Stimulated activated CD8-positive, alpha-beta memory T cell treated with anti-CD3 and anti-CD28 coated beads, Interleukin-4, amount 100 ng/mL, for 24 hours (primary cell): Measurements from ENCODE around the gene ZNF599.
A peak's percentile ranks its signal among the peaks of the same experiment; 100 is the strongest.
"Not testable (repeated sequence)": the region's sequence is repeated elsewhere in the genome, so short reads cannot be mapped to it uniquely, and the experiment has no call there.

Experiments
- DNase-seq: peaks from one replicate; pipeline ENCODE4 v3.0.0-alpha.2; 2020; ENCODE audit warnings: low read depth

The ZNF599 gene

DNA sequence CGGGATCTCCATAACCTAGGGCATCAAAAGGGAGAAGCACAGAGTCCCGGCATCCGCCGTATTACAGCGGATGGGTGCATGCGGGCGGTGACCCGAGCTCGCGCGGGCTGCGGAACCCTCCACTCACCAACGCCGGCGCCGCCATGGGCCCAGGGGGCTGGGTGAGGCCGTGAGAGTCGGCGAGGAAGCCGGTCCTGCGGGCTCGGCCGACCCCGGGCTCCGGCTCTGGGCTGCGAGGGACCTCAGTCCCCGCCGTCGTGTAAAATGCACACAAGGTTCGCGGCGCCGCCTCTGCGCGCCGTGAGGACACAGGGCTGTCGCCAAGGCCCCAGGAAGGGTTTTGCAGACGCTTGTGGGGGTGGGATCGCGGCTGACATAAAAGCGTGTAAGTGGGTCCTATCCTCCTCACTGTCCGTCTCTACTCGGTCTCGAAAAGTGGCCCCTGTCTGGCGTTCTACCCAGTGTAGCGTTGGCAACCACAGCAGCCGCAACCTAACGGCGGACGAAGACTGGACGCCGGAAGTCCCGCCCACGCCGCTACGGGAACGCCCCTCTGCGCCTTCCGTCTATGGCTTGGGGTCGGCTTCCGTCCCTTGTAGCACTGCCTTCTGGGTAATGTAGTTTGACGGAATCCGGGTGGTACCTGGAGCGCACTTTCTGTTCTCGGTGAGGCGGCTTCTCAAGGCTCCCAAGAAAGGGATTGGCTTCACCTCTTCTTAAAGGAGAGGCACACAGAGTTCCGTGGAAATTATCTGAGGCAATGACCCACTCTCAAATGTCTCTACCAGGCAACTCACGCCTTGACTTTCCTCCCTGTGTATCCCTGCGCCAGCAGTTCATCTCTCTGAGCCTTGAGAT, at the start of gene ZNF599:
ZNF599 (minus strand) TSS at position 519 of the 858 bp plus-strand sequence; CDS start at position 145, 374 bp downstream.
- peak; percentile 87 for DNase-seq

DNA sequence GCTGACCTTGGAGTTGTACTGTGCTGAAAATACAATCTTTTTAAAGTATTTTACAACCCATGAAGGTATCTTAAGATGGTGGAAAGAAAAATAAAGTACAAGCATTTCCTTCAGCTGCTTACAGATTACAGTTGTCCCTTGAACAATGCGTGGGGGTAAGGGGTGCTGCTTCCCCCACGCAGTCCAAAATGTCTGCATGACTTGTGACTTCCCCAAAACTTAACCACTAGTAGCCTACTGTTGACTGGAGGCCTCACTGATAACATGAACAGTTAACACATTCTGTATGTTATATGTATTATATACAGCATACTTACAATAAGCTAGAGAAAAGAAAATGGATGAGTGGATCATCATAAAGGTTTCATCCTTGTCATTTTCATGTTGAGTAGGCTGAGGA, 45.3 kb upstream of the ZNF599 start:
- no peak for DNase-seq

DNA sequence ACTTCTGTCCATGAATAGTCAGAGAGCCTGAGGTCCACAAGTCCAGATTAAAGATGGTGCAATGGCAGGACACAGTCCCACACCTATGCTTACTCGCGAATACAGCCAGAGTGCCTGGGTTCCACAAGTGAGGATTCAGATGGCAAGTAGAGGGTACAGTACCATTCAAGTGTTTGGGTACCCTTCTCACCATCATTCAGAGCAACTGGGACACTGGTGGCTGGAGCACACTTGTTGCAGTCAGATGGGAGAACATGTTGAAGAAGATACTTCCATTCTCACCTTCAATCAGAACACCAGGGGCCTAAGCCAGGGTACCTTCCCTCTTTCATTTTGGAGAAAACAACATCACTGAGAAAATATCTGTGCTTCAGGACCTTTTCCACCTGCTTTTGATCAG, 43.7 kb upstream of the ZNF599 start:
- DNase-seq: no peak

DNA sequence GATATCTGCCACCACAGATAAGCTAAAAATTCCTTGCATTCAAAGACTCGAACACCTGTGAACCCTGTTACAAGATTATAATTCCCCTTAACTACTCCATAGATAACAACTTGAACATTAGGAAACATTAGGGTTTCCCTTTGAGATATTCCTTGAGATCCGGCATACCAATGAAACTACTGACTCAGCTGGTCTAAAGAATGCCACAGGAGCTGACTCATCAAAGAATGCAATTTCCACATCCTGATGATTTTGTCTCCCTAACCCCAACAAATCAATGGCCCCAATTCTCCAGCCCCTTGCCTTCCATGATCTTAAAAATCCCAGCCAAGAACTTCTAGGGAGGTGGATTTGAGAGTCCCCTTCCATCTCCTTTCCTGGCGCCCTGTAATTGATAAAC, 35.6 kb upstream of the ZNF599 start:
- DNase-seq: no peak

DNA sequence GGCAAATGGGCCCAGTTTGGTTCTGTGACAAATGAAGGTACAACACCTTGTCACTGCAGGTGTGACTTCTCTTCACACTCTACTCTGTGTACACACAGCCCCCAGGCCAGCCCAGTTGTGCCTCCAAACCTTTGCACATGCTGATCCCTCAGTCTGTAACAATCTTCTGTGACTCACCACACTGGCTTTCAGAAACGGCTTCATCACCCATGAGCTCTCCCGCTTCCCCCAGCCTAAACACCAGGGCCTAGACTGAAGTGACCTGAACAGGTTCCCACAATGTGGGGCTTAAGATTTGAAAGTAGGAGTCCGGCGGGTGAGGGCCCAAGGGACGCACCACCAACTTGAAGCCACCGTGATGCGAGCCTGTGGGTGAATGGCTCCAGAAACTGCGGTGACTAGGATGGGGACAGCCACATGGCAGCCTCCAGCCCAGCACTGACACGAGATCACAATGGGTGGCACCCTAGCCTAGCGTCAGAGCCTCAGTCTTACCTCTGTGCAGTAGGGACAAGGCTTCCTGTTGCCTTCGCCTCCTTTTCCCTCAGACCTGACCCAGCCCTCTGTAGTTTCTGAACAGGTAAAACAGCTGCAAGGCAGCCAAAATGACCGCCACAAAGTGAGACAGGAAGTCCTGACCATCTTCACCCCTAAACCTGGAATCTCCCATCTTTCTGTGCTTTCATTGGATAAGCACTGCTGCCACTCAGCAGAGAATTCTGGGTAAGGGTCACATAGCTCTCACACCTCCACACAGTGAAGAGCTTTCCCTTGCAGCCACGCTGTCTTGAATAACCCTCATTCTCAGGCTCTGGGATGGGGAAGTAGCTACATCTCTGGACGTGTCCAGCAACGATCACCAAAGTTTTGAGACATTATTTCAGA, 34.2 kb upstream of the ZNF599 start:
- no peak for DNase-seq

DNA sequence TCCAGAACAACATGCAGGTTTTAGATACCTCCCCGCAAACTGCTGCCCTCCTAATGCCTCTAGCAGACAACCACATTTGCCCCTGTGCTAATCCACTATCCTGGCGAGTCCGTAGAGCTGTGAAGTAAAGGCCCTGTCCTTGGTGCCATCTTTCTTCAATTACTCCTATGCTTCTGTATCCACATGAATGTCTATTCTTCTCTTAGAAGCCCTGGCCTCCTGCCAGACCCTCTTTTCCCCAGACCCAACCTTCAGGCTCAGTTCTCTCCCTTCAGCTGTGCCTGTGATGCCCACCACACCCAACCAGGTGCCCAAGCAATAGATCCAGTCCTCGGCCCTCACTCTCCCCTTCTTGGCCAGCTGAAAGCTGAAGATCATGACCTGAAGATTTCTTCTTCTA, 31.1 kb upstream of the ZNF599 start:
- DNase-seq: no peak

DNA sequence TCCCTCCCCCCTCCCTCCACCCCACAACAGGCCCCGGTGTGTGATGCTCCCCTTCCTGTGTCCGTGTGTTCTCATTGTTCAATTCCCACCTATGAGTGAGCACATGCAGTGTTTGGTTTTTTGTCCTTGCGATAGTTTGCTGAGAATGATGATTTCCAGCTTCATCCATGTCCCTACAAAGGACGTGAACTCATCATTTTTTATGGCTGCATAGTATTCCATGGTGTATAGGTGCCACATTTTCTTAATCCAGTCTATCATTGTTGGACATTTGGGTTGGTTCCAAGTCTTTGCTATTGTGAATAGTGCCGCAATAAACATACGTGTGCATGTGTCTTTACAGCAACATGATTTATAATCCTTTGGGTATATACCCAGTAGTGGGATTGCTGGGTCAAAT, 23.9 kb upstream of the ZNF599 start:
- DNase-seq: not testable (repeated sequence)

DNA sequence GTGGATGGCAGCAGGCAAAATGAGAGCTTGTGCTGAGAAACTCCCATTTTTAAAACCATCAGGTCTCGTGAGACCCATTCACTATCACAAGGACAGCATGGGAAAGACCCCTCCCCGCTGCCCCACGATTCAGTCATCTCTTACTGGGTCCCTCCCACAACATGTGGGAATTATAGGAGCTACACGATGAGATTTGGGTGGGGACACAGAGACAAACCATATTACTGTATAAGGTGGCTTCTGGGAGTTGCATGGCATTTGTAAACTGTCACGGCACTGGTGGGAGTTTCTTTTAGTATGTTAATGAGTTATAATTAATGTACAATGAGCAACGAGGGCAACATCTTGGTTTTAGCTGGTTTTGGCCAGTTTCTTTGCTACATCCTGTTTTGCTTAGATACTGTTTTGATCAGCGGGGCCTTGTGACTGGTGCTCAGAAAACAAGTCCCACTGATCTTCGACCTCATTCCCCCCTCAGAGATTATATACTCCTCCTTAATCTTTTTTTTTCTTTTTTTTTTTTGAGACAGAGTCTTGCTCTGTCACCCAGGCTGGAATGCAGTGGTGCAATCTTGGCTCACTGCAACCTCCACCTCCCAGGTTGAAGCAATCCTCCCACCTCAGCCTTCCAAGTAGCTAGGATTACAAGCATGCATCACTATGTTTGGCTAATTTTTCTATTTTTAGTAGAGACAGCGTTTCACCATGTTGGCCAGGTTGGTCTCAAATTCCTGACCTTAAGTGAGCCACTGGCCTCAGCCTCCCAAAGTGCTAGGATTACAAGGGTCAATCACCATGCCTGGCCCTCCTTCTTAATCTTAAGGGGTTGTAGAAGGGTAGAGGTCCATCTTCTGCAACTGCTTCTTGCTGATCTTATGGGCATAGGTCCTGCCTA, 21.3 kb upstream of the ZNF599 start:
- DNase-seq: no peak

DNA sequence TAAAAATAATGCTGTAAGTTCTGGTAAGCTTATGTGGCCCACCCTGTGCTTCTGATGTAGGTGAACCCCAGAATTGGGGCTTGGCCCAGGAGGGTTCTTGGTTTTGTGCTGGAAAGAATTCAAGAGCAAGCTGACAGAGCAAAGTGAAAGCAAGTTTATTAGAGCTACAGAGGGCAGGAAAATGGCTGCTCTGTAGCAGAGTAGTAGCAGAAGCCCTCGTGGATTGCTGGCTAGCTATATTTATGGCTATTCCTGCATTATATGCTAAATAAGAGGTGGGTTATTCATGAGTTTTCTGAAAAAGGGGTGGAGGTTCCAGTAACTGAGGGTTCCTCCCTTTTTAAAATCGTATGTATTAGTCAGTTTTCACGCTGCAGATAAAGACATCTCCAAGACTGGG, 20.6 kb upstream of the ZNF599 start:
- no peak for DNase-seq

DNA sequence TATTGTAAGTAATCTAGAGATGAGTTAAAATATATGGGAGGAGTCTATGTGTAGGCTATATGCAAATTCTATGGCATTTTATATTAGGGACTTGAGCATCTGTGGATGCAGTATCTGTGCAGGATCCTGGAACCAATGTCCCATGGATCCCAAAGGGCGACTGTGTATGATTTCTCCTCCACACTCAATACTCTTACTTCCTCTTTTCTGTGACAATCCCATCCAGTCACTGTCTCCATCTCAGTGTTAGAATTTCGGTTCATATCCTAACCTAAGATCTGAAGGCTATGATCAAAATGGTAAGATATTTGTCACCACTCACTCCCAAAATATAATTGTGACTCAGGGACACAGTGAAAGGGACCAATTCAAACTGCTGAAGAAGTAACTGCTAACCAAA, 15.1 kb upstream of the ZNF599 start:
- DNase-seq: no peak

DNA sequence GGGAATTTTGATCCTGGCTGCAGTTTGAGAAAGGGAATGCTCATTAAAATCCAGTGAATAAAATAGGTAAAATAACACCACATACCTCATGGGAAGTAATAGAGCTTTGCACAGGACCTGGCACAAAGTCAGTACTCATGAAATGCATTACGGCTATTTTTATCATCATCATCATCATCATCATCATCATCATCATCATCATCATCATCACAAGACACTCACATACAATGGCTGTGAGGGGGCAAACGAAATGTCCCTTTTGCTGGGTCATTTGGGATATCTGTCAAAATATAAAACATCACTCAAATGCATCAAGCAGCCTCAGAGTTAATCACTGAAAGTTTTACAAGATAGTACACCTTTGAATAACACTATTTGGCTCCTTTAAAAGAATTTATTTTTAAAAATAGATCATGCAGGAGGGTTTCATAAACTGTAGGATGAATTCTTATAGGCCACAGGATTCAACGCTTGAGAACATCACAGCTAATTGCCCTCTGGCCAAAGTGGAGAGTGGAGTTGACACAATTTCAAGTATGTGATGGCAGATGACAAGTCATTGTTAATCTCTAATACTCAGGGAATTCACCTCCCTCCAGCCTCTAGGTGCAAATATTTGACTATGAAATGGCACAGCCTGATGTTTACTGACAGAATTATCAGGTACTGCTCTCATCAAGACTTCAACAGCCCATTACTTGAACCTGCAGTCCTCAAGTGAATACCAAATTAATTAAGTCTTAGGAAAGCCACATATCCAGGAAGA, 14.2 kb upstream of the ZNF599 start:
- DNase-seq: no peak

DNA sequence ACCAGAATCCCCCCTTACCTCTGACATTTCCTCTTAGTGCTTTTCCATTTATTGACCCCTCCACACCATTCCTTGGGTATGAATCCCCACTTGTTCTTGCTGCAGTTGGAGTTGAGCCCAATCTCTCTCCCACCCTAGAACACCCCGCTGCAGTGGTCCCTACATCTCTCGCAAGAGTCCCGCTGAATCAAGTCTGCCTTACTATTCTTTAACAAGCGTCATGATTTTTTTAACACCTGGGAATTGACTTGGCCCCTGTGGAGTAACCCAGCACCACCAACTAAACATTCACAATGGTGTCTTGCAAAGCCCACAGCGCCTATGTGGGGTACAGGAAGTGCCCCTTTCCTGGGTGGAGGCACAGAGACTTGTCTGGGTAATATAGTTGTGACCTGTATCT, 13.2 kb upstream of the ZNF599 start:
- no peak for DNase-seq

DNA sequence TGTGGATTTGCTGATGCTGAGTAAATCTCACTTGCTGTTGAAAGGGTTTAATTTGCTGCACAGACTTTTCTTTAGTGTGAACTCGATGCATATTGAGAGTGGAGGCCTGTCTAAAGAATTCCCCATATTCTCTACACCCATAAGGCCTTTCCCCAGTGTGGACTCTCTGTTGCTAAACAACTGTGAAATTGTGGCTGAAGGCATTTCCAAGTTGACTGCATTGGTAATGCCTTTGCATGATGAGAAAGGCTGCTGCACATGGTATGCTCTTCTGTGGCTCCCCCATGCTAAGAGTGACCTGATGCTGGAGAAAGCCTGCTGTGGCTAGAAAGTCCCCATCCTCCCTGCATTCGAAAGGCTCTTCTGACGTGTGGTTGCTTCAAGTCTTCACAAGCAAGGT, 6.6 kb upstream of the ZNF599 start:
- no peak for DNase-seq

DNA sequence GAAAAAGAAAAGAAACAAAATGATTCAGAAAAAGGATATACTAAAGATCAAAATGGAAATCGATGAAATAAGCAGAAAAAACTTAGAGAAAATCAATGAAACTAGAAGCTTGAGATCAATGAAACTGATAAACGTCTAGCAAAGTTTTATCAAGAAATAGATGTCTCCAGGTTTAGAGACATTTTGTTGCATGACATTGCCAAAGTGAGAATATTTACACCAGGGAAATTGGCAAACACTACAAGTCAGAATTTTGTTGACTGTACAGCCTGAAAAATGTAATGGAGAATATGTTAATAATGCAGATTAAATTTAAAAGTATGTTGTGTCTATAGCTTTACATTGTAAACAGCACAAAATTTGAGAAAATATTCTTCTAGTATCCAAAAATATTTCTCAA, 5.3 kb upstream of the ZNF599 start:
- DNase-seq: no peak

DNA sequence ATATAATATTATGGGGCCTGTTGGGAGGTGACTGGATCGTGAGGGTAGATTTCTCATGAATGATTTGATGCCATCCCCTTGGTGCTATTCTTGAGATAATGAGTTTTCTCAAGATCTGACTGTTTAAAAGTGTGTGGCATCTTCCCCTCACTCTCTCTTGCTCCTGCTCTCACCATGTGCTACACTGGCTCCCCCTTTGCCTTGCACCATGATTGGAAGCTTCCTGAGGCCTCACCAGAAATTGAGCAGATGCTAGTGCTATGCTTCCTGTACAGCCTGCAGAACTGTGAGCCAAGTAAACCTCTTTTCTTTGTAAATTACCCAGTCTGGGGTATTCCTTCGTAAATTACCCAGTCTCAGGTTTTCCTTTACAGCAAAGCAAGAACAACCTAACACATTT, 1.8 kb upstream of the ZNF599 start:
- DNase-seq: no peak

DNA sequence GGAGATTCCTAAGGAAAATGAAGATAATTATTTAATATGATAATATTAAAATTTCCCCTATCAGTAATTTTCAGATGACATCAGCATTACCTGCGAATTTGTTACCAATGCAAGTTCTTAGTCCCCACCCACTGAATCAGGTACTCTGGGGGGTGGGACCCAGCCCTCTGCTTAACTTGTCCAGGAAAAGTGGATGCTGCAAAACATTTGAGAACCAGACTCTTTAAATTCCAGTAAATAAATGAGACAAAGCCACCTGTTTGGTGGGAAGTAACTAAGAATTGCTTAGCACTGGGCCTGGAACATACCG, 495 bp upstream of the ZNF599 start:
- no peak for DNase-seq

DNA sequence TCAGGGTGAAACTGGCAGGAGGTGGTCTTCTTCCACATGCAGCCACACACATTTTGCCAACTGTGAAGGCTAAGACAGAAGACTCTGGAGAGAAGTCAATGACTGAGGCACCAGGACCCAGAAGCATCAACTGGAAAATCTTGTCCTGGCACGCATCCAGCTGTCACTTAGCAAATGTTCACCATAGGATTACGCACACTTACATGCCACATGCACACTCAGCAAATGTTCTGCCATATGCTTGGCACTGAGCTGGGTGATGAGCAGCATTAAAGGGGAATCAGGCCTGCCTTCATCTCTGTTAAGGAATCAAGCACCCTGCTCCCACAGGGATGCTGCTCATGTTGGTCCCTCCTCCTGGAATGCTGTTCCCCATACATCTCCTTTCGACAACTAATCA, 5.1 kb downstream of the ZNF599 start:
- no peak for DNase-seq

DNA sequence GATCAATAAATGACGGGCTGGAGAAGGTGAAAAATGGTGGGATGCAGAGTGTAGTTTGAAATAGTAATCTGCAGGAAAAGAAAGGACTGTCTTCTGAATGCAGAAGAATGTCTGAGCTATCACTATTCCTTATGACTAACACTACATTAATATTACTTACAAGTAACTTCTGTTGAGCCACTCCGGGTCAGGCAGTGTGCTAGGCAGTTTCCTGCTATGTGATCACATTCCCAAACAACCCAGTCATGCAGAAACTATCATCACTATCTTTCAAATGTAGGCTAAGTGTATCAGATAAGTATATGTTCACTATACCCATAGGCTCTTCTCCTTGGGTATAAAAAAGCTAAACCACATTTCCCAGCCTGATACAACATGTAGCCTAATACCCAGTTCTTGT, 6.6 kb downstream of the ZNF599 start:
- DNase-seq: no peak

DNA sequence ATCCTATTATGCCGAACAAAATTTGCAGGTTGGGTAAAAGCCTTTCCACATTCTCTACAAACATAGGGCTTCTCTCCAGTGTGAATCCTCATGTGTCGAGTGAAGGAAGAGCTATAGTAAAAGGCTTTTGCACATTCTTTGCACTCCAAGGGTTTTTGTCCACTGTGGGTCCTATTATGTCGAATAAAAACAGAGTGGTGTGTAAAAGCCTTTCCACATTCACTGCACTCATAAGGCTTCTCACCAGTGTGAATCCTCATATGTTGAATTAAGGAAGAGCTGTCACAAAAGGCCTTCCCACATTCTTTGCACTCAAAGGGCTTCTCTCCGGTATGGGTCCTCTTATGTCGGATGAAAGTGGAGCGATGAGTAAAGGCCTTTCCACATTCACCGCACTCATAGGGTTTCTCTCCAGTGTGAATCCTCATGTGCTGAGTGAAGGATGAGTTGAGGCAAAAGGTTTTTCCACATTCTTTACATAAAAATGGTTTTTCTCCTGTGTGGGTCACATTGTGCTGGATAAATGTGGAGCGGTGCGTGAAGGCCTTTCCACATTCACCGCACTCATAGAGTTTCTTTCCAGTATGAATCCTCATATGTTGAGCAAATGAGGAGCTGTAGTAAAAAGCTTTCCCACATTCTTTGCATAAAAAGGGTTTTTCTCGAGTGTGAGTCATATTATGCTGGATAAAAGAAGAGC, 13.6 kb downstream of the ZNF599 start:
- DNase-seq: no peak

DNA sequence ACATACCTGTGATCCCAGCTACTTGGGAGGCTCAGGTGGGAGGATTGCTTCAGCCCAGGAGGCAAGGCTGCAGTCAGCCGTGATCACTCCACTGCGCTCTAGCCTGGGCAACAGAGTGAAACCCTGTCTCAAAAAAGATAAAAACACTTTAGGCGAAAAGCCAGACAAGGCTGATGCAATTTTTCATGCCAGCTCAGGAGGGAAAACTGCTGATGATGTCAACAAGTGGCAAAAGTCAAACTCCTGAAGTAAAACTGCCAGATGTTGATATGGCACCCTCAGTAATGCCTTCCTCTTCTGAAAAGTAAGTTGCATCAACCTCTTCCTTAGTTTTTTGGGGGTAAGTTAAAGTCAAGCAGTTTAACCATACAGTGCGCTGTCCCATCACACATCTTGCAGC, 15.6 kb downstream of the ZNF599 start:
- DNase-seq: no peak
